Stimulated activated CD8-positive, alpha-beta memory T cell treated with anti-CD3 and anti-CD28 coated beads, Interleukin-7, amount 100 ng/mL, for 48 hours (primary cell): Measurements from ENCODE around the gene CEP55.
"Not testable (repeated sequence)": the region's sequence is repeated elsewhere in the genome, so short reads cannot be mapped to it uniquely, and the experiment has no call there.

Experiments used
- DNase-seq, 2 donors: peaks; one replicate each; pipeline ENCODE4 v3.0.0-alpha.2; 2020; ENCODE audit warnings: low read depth in 1 of 2; ENCODE audit errors: extremely low read depth in 1 of 2

Gene CEP55

DNA sequence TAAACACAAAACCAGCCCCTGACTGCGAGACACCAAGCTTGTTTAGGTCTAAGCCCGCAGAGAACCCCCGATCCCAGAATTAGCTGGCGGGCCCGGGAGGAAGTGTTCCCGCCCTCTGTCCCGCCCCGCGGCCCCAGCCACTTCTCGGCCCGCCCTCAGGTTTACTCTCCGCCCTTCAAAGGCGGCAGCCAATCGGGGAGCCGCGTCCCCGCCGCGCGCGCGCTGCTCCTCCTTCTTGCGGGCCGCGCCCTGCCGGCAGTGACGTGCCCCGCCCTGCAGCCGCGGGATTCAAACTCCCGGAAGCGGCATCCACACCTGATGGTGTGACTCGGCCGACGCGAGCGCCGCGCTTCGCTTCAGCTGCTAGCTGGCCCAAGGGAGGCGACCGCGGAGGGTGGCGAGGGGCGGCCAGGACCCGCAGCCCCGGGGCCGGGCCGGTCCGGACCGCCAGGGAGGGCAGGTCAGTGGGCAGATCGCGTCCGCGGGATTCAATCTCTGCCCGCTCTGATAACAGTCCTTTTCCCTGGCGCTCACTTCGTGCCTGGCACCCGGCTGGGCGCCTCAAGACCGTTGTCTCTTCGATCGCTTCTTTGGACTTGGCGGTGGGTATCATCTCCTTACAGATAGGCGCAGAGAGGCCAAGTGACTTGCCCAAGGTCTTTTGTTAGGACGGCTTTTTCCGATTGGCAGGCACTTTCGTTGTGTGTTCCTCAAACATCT is at the start of gene CEP55:
Gene CEP55, plus strand, starts transcription at position 291 of the 720 bp plus-strand sequence. CDS start 3,440 bp downstream, outside the sequence.
- peak; percentile 91 to 95 for DNase-seq

DNA sequence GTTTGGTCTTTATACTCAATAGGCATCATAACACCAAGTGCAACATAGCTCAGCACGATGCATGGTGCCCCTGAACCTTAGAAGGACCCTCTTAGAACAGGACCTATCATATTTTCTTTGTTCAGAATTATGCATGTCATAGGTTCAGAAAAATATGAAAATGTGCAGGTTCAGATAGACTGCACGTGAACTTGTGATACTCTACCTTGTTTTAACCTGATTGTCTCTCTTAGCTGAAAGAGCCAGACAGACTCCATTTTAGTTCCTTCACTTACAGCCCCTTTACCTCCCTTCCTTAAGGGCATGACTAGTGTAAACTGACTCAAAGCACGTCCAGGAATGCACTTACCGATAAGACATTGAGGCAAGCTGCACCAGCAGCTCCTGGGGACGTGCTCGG is 49.4 kb upstream of the CEP55 start:
- DNase-seq = no peak

DNA sequence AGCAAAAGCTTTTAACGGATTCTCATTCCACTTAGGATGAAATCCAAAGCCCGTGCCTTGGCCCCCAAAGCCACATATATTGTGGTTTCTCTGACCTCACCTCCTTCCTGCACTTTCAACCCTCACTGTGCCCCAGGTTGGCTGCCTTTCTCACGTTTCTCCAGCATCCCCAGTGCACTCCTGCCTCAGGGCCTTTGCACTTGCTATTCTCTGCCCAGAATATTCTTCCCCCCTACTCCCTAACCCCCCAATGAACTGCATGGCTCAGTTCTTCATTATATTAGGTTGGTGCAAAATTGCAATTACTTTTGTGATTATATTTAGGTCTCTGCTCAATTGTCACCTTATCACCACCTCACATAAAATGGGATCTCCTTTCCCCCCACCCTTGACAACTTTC is 48.4 kb upstream of the CEP55 start:
- DNase-seq = no peak

- no peak for DNase-seq
These were observed 45.0 kb upstream of the CEP55 start for GRCh38 chr10:93451244-93451947.

DNA sequence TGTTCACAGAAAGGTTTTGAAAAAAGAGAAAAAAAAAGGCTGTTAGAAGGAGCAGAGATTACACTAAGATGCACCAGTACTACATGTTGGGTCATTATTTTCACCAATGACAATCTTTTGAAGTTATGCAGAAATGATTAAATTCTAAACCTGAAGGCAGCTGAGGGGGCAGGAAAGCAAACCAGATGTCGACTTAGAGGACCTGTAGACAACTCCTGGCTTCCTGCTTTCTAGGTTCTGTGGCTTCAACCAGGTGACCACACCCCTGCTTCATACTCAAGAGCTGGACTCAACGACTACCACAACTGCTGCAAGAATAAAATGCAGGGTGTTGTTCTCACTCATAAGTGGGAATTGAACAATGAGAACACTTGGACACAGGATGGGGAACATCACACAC is 44.3 kb upstream of the CEP55 start:
- peak in 1 of 2 donors; percentile 21 for DNase-seq

- DNase-seq = no peak
These were observed 42.3 kb upstream of the CEP55 start for GRCh38 chr10:93454146-93454545.

DNA sequence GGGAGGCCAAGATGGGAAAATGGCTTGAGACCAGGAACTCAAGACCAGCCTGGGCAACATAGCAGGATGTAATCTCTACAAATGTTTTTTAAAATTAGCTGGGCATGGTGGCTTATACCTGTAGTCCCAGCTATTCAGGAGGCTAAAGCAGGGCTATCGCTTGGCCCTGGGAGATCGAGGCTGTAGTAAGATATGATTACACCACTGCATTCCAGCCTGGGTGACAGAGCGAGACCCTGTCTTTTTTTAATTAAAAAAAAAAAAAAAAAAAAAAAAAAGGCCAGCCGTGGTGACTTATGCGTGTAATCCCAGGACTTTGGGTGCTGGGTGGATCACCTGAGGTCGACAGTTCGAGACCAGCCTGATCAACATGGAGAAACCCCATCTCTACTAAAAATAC is 41.7 kb upstream of the CEP55 start:
- DNase-seq = no peak

GRCh38 chr10:93456480-93456879 is 39.9 kb upstream of the CEP55 start:
- no peak for DNase-seq

DNA sequence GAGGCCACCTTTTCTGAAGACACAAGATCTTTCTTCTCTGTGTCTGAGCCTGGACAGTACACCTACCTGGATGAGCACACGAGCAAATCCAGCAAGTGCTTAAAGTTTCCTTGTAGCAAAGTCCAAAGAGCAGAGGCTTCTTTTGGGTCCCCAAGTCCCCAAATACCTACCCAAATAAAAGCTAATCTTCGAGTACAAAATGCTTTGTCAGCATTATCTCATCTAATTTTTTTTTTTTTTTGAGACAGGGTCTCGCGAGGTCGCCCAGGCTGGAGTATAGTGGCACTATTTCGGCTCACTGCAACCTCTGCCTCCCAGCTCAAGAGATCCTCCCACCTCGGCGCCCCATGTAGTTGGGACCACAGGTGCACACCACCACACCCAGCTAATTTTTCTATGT is 38.9 kb upstream of the CEP55 start:
- DNase-seq = no peak

DNA sequence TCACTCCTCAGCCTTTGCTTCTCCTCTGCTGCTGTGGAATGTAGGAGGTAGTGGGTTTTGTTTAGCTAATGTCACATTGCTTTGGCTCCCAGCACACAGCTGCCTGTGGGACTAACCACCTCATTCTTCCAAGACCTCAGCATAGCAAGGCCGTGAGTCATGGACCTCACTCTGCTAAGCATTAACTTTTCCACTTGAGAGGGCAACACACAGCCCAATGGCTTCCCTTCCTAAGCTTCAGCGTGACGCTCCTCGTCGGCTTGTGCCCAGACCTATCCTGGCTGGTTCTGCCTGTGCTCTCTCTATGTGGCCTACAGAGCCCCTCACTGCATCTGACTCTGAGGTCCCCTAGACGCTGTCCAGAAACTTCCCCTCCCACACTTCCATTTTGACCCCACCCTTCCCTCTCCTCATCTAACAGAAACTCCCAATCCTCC is 37.6 kb upstream of the CEP55 start:
- no peak for DNase-seq

DNA sequence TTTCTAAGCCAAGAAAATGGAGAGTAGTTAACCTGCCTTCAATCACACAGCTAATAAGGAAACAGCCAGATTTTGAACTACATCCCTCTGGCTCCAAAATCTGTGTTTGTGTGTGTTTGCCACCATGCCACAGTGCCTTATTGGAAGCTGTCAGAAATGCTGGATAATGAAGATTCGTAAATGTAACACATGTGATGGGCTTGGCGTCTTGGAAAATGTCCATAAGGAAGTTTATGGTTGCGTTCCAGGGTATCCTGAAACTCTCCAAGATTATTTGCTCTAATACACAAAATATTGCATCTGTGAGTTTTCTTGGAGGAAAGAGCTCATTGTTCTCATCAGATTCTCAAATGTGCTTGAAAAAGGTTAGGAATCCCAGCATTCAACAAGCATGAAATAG is 36.9 kb upstream of the CEP55 start:
- DNase-seq = no peak

- no peak for DNase-seq
These were observed 35.2 kb upstream of the CEP55 start for GRCh38 chr10:93461109-93461806.

DNA sequence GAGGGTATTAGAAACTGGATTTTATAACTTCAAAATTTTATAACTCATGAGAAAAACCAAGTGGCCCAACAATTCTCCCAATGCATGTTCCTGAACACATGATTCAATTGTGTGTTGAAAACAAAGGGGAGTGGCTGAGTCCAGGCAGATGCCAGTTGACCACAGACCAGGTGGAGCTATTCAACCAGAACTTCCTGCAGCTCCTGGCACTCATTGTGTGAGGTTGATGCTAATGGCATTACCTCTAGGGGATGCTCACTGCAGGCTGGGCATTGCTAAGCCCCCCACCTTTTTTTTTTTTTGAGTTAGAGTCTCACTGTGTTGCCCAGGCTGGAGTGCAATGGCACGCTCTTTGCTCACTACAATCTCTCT is 34.6 kb upstream of the CEP55 start:
- no peak for DNase-seq

DNA sequence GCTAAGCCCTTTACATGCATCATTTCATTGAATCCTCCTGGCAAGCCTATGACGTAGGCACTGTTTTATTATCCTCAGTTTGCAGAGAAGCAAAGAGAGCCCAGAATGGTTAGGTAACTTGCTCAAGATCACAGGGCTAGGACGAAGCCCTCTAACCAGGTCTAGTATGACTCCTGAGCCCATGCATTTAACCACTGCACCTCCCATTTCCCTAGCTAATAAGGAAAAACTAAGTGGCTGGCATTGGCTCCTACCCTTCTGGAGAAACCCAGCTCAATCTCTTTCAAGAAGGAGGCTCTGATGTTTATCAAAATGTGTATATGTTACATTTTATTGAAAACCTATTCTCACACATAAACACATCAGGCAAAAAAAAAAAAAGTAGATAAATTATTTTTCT is 34.0 kb upstream of the CEP55 start:
- no peak for DNase-seq

- DNase-seq = peak in 1 of 2 donors; percentile 47
These were observed 33.5 kb upstream of the CEP55 start for GRCh38 chr10:93462881-93463280.

GRCh38 chr10:93463723-93464476 is 32.5 kb upstream of the CEP55 start:
- DNase-seq = no peak

DNA sequence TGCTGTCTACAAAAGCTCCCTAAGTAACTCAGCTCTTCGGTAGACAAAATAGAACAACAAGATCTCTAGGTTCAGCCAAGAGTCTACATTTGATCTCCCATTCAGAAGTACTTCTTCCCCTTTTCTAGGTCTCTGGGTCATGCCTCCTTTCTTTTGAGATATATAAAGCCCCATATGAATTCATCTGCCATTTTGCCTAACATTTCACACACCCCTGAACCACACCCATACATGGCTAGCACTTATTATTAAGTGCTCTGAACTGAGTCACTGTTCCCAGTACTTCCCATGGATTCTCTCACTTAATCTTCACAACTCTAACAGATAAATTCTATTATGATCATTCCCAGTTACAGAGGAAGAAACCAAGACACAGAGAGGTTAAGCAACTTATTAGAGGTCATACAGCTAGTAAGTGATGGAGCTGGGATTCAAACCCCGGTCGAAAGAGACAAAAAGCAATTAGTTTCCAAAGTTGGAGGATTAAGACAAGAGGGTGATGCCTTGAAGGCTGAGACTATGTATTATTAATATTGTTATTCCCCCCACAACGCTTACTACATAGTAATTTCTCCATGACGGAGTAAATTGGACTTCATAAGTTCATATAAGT is 31.5 kb upstream of the CEP55 start:
- no peak for DNase-seq

GRCh38 chr10:93465806-93466675 is 30.4 kb upstream of the CEP55 start:
- DNase-seq = no peak

GRCh38 chr10:93467635-93468034 is 28.8 kb upstream of the CEP55 start:
- not testable (repeated sequence) for DNase-seq
